Keratinocyte (primary cell): ENCODE results near the gene IZUMO1R. TPM values are rescaled to one million over a fixed set of nuclear protein-coding genes. Genes with fewer than 3 reads are reported as not detected.

ENCODE experiments used
- DNase-seq: peaks from one replicate; pipeline ENCODE4 v3.0.0-alpha.2; 2011; ENCODE audit warnings: low read depth, missing footprints, low spot score
- FAIRE-seq: peaks from 2 replicates; lab custom pipeline; 2011; peaks lifted over from hg19 to GRCh38; lab: Jason Lieb, UNC
- H2AFZ ChIP-seq: 2 replicates; pipeline ENCODE4 v1.6.0; 2012; ENCODE audit warnings: low read length, control low read depth, inconsistent platforms; ENCODE audit not compliant: control insufficient read depth
- H3K27ac ChIP-seq: 2 replicates; pipeline ENCODE4 v1.5.1; 2011; ENCODE audit warnings: low read length; ENCODE audit not compliant: control insufficient read depth, insufficient read depth
- H3K27me3 ChIP-seq: 3 replicates; pipeline ENCODE4 v1.6.0; 2011; ENCODE audit warnings: low read length; ENCODE audit not compliant: control insufficient read depth, insufficient read depth; ENCODE audit errors: extremely low read depth
- H3K36me3 ChIP-seq, 2 experiments: 2 replicates in 1 of 2; 3 replicates in 1 of 2; pipeline ENCODE4 v1.5.1; 2011; ENCODE audit warnings: low read length in 2 of 2, mild to moderate bottlenecking in 1 of 2; ENCODE audit not compliant: control insufficient read depth in 2 of 2, insufficient read depth in 2 of 2; ENCODE audit errors: extremely low read depth in 1 of 2
- H3K4me1 ChIP-seq: 3 replicates; pipeline ENCODE4 v1.5.1; 2011; ENCODE audit warnings: low read length; ENCODE audit not compliant: control insufficient read depth, insufficient read depth; ENCODE audit errors: extremely low read depth
- H3K4me2 ChIP-seq: 3 replicates; pipeline ENCODE4 v1.6.0; 2011; ENCODE audit warnings: low read depth, low read length; ENCODE audit not compliant: control insufficient read depth, insufficient read depth; ENCODE audit errors: extremely low read depth
- H3K4me3 ChIP-seq, 3 experiments: fragments of 200-600 bp in 1 of 3; sonication (generic) in 1 of 3; 2 replicates in 2 of 3; 3 replicates in 1 of 3; pipeline ENCODE4 v1.5.1; 2011 to 2016; ENCODE audit warnings: low read length in 3 of 3, mild to moderate bottlenecking in 3 of 3, control low read depth in 2 of 3, inconsistent platforms in 1 of 3, low read depth in 1 of 3, mixed read lengths in 1 of 3, mixed run types in 1 of 3, moderate library complexity in 1 of 3; ENCODE audit not compliant: control insufficient read depth in 2 of 3, insufficient read depth in 2 of 3; ENCODE audit errors: extremely low read depth in 1 of 3
- H3K79me2 ChIP-seq: 2 replicates; pipeline ENCODE4 v1.6.0; 2012; ENCODE audit warnings: low read length; ENCODE audit not compliant: control insufficient read depth, insufficient read depth
- H3K9ac ChIP-seq: 3 replicates; pipeline ENCODE4 v1.6.0; 2011; ENCODE audit warnings: low read length; ENCODE audit not compliant: control insufficient read depth, insufficient read depth; ENCODE audit errors: extremely low read depth
- H3K9me1 ChIP-seq: 3 replicates; pipeline ENCODE4 v1.6.0; 2011; ENCODE audit warnings: low read length; ENCODE audit not compliant: control insufficient read depth, insufficient read depth; ENCODE audit errors: extremely low read depth
- H3K9me3 ChIP-seq: 2 replicates; pipeline ENCODE4 v1.5.1; 2012; ENCODE audit warnings: low read depth, low read length; ENCODE audit not compliant: control insufficient read depth
- H4K20me1 ChIP-seq: 3 replicates; pipeline ENCODE4 v1.6.0; 2011; ENCODE audit warnings: low read length; ENCODE audit not compliant: control insufficient read depth, insufficient read depth; ENCODE audit errors: extremely low read depth
- CTCF ChIP-seq, 3 experiments: IDR thresholded peaks in 1 of 3; conservative IDR thresholded peaks in 1 of 3; optimal IDR thresholded peaks in 1 of 3; 2 replicates in 2 of 3; 3 replicates in 1 of 3; pipeline versions ENCODE3 to v1.5.1; 2011; ENCODE audit warnings: low read length in 3 of 3, mild to moderate bottlenecking in 3 of 3, moderate library complexity in 2 of 3, control low read depth in 1 of 3, inconsistent platforms in 1 of 3; ENCODE audit not compliant: insufficient read depth in 2 of 3; ENCODE audit errors: extremely low read depth in 1 of 3
- EZH2 ChIP-seq: IDR thresholded peaks from one replicate; pipeline ENCODE4 v1.6.1; 2012; ENCODE audit warnings: inconsistent platforms, mild to moderate bottlenecking, low read length, moderate library complexity
- dilution Hi-C: fragments of 300-500 bp; cut with MboI; formaldehyde crosslinking; loops from one replicate; pipeline ENCODE4 v1.7.0; 2020; ENCODE audit warnings: low sequenced_read_pairs; ENCODE audit not compliant: extremely low pct_ligation_motif_present
- polyA plus RNA-seq, 5 experiments: library from polyadenylated mRNA; depleted of rRNA in 3 of 5; stranded (reverse) in 3 of 5; stranded (forward) in 1 of 5; unstranded in 1 of 5; fragments of >200 nt; gene quantifications; 1 replicate in 1 of 5; 2 replicates in 3 of 5; 3 replicates in 1 of 5; pipeline versions ENCODE4 v1.2.1 to v1.2.3, GENCODE V29; 2011 to 2012; ENCODE audit warnings: missing spikeins in 2 of 5, low read depth in 1 of 5, low replicate concordance in 1 of 5

The IZUMO1R gene
- polyA plus RNA-seq, 1 donor (not counting 4 experiments of a cell fraction or from before 2014, with no cell fraction given): not detected

- Histone ChIP-seq H3K79me2 (no peaks in the 10 kb centered on the region), H3K27me3 (peaks cover 2% of the 10 kb centered on the region), H3K4me2 (no peak overlapping the region), H3K4me3 (no peak overlapping the region), H4K20me1 (no peaks in the 10 kb centered on the region), H3K4me1 (no peaks in the 10 kb centered on the region), H3K9me3 (no peaks in the 10 kb centered on the region), H3K9me1 (no peaks in the 10 kb centered on the region), H3K27ac (no peak overlapping the region), H3K9ac (no peak overlapping the region), H2AFZ (no peak overlapping the region), H3K36me3 (no peaks in the 10 kb centered on the region)
- TF ChIP-seq EZH2: no peak
- FAIRE-seq (no peak), DNase-seq (no peak)
- dilution Hi-C loops: no loop called here
Measured at GRCh38 chr11:94281324-94281723, 23.1 kb upstream of the IZUMO1R start.

GRCh38 chr11:94283678-94284077, 20.7 kb upstream of the IZUMO1R start:
- TF ChIP-seq EZH2 (no peak), CTCF (optimal IDR thresholded peaks at IDR 0.05 in 1 of 3, IDR thresholded peaks at IDR 0.05 in 1 of 3, conservative IDR thresholded peaks at IDR 0.05 in 1 of 3; ENCODE audit: extremely low read depth in 1 of 3, insufficient read depth in 2 of 3, low read length in 3 of 3) (no peak)
- Histone ChIP-seq H3K9me3 (no peaks in the 10 kb centered on the region), H3K36me3 (no peaks in the 10 kb centered on the region), H3K4me2 (no peak overlapping the region), H2AFZ (no peak overlapping the region), H3K4me1 (no peaks in the 10 kb centered on the region), H3K27ac (no peak overlapping the region), H3K27me3 (peaks cover 2% of the 10 kb centered on the region), H4K20me1 (no peaks in the 10 kb centered on the region), H3K79me2 (no peaks in the 10 kb centered on the region), H3K9me1 (no peaks in the 10 kb centered on the region), H3K4me3 (no peak overlapping the region), H3K9ac (no peak overlapping the region)
- dilution Hi-C loops: no loop called here
- no peak for DNase-seq
- FAIRE-seq: no peak

- dilution Hi-C loops: no loop called here
- H3K9me1 ChIP-seq: no peaks in the 10 kb centered on the region
- H3K9me3 ChIP-seq: no peaks in the 10 kb centered on the region
- H3K36me3 ChIP-seq: no peaks in the 10 kb centered on the region
- H3K27me3 ChIP-seq: no peaks in the 10 kb centered on the region
- H3K9ac ChIP-seq: no peak overlapping the region
- FAIRE-seq: no peak
- no peak overlapping the region for H3K4me3 ChIP-seq
- no peak overlapping the region for H3K27ac ChIP-seq
- H3K4me2 ChIP-seq: no peak overlapping the region
- TF ChIP-seq CTCF (optimal IDR thresholded peaks at IDR 0.05 in 1 of 3, IDR thresholded peaks at IDR 0.05 in 1 of 3, conservative IDR thresholded peaks at IDR 0.05 in 1 of 3; ENCODE audit: extremely low read depth in 1 of 3, insufficient read depth in 2 of 3, low read length in 3 of 3) (no peak), EZH2 (no peak)
- no peak overlapping the region for H2AFZ ChIP-seq
- H3K79me2 ChIP-seq: no peaks in the 10 kb centered on the region
- no peaks in the 10 kb centered on the region for H4K20me1 ChIP-seq
- no peak for DNase-seq
- H3K4me1 ChIP-seq: no peaks in the 10 kb centered on the region
Measured at GRCh38 chr11:94295534-94295933, 8.8 kb upstream of the IZUMO1R start.
